ENCODE data around the gene ROBO2.

ROBO2 gene

GRCh38 chr3:77626157-77626556, 586.3 kb downstream of the ROBO2 start:
- in situ Hi-C loops (cut with MboI; ENCODE audit: low sequenced_read_pairs), result no loop called here

DNA sequence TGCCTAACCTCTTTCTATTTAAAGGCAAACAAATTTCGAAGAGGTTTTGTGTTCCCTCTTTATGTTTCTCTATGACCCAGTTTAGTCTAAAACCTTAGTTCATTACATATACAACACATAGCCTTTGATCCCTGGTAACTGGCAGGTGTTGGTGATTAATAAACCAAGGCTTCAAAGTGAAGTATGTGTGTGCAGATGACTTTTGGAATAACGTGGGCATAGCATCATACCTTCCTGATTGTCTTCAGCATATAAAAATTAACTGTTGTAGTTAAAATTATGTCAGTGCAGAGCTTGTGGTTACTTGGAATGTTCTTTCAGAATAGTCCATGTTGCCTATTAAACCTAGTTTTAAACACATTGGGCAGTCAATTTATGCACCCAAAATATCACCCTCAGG, 608.3 kb downstream of the ROBO2 start:
- in situ Hi-C loops (cut with MboI; ENCODE audit: low sequenced_read_pairs), result no loop called here

- in situ Hi-C loops (cut with MboI; ENCODE audit: low sequenced_read_pairs), result no loop called here
Observed at GRCh38 chr3:77648664-77649063, 608.8 kb downstream of the ROBO2 start.

- in situ Hi-C loops (cut with MboI; ENCODE audit: low sequenced_read_pairs), result no loop called here
Observed at GRCh38 chr3:77652624-77653023, 612.7 kb downstream of the ROBO2 start.

DNA sequence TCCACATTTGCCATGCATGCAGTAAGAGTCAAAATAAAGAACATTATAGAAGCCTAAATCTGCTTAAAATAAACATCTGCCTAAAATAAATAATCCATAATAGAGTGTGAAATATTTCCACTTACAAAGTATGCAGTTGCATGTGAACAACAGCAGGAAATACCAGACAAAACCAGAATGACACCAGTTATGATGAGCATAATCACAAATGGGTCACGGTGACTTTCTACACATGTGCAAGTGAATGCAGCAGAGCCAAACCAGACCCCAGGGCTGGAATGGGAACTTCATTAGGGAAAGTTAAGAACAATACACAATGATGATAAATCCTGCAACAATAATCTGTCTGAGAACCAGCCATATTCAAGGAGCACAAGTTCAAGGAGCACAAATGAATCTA, 615.5 kb downstream of the ROBO2 start:
- in situ Hi-C loops (cut with MboI; ENCODE audit: low sequenced_read_pairs), result no loop called here

- in situ Hi-C loops (cut with MboI; ENCODE audit: low sequenced_read_pairs), result no loop called here
Observed at GRCh38 chr3:77660718-77661117, 620.8 kb downstream of the ROBO2 start.

- in situ Hi-C loops (cut with MboI; ENCODE audit: low sequenced_read_pairs), result no loop called here
Observed at GRCh38 chr3:77667901-77668300, 628.0 kb downstream of the ROBO2 start.

GRCh38 chr3:77668376-77668775, 628.5 kb downstream of the ROBO2 start:
- in situ Hi-C loops (cut with MboI; ENCODE audit: low sequenced_read_pairs), result no loop called here

DNA sequence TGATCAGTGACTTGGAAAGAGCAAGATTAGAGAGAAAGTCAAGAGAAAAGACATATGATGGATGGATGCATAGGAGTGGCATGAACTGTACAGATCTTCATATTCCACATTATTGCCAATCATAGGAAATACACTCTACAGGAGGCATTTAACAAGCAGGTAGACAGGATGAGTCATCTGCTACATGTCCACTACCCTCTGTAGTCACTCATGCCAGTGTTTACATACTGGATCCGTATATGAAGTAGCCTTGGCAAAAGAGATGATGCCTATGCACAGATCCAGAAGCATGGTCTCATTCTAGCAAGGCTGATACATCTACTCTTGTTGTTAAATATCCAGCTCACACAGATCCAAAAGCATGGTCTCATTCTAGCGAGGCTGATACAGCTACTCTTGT, 632.1 kb downstream of the ROBO2 start:
- in situ Hi-C loops (cut with MboI; ENCODE audit: low sequenced_read_pairs), result no loop called here

- in situ Hi-C loops (cut with MboI; ENCODE audit: low sequenced_read_pairs), result no loop called here
Observed at GRCh38 chr3:77682162-77682561, 642.3 kb downstream of the ROBO2 start.

DNA sequence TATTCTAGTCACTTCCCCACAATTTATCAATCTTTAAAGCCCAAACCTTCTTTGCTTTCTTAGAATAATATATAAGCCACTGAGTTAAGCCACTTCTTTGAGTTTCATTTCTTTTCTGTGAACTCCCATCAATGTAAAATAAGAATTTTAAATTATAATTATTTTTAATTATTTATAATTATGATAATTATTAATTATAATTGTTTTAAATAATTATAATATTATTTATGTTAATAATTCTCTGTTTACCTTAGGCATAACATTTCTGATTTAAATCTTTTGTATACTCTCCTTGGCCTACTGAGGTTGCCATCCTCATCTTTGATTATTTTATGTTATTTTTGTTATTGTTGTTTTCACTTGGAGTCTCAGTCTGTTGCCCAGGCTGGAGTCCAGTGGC, 644.2 kb downstream of the ROBO2 start:
- in situ Hi-C loops (cut with MboI; ENCODE audit: low sequenced_read_pairs), result no loop called here

DNA sequence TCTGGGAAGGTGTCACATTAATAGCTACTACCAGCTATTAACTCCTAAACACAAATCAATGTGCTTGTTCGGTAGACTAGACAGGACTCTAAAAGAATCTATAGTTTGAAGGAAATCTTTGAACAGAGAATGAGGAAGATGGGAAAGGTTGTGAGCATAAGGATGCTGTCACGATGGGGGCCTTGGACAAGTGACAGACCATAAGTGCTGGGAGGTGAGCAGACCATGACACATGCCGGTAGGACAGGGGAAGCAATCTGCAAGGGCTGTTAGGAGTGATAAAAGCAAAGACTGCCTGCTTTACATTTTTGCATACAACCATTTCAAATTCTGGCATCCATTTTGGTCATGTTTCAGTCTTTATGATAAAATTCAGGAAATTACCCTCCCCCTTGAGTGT, 645.8 kb downstream of the ROBO2 start:
- in situ Hi-C loops (cut with MboI; ENCODE audit: low sequenced_read_pairs), result no loop called here

DNA sequence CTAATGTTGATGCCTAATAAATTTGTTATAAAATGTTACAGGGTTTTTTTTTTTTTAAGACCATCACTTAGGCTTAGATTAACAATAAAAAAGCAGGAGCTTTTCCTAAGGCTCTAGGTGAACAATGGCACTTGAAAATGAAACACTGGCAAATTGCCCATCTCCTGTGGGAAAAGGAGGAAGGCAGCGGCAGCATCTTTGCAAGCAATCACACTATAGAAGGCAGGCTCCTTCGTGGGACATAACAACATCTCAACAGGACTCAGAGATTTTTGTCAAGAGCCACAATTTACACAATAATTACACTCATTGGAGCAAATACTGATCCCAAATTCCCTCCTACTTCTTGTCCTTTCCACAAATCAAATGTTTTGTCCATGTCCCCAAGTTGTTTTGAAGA, 646.7 kb downstream of the ROBO2 start:
- in situ Hi-C loops (cut with MboI; ENCODE audit: low sequenced_read_pairs), result no loop called here

DNA sequence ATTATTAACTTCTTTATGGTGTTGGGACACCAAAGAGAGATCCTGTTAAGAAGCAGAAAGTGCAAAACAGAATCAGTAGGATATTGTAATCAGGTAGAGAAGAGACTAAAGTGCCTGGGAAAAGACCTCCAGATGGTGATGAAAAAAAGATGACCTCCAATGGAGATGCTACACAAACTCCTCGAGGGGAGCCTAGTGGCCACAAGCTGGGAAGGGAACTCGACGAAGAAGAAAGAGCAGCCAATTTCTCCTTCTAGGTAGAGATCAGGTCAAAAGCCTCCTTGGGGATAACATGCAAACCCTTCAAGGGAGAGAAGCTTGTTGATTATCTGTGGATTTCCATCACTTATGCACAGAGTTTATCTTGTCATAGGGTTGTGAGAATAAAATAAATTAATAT, 647.6 kb downstream of the ROBO2 start:
- in situ Hi-C loops (cut with MboI; ENCODE audit: low sequenced_read_pairs), result no loop called here

GRCh38 chr3:77690284-77690845, 650.5 kb downstream of the ROBO2 start:
- in situ Hi-C loops (cut with MboI; ENCODE audit: low sequenced_read_pairs), result no loop called here

GRCh38 chr3:77693147-77693546, 653.2 kb downstream of the ROBO2 start:
- in situ Hi-C loops (cut with MboI; ENCODE audit: low sequenced_read_pairs), result no loop called here

DNA sequence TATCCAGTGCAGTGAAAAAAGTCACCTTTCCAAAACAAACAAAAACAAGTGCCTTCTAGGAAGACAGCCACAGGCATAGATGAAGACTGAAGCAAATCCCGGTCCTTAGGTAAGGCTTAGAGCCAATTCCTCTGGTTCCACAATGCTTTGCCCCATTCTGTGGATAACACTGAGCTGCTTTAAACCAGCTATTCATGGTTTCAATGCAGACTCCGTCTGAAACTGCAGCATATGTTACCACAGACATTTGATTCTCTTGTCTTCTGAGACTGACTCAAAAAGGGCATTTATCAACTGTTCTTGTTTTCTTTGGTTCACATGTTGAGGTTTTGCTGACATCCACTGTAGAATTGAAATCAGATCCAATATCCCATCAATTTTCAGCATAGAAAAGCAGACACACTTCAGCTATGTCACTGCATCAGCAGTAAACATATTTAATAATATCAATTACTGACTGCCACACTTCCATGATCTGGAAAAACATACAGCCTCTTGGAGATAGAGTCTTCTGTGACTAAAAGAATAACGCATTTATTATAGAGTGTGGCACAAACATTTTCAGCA, 659.3 kb downstream of the ROBO2 start:
- in situ Hi-C loops (cut with MboI; ENCODE audit: low sequenced_read_pairs), result no loop called here

All from HL-60/S4 (cell line).